Small intestine (tissue), 16 donors: ENCODE results near the gene TRIM49B. TPM values are rescaled to one million over a fixed set of nuclear protein-coding genes. Genes with fewer than 3 reads are reported as not detected.
"Not testable (repeated sequence)": the region's sequence is repeated elsewhere in the genome, so short reads cannot be mapped to it uniquely, and the experiment has no call there.

ENCODE experiments used
- DNase-seq, 2 donors: peaks; one replicate each; pipeline versions ENCODE4 v3.0.0 to v3.0.0-alpha.2; 2013
- FAIRE-seq: peaks from 2 replicates; lab custom pipeline; 2012; peaks lifted over from hg19 to GRCh38; lab: Jason Lieb, UNC
- H3K27ac ChIP-seq, 3 donors: one replicate each; pipeline ENCODE4 v1.5.1; 2013; ENCODE audit warnings: low read length in 2 of 3, mild to moderate bottlenecking in 2 of 3, control low read depth in 1 of 3, inconsistent platforms in 1 of 3, low read depth in 1 of 3, moderate library complexity in 1 of 3
- H3K27me3 ChIP-seq, 3 donors: one replicate each; pipeline ENCODE4 v1.6.1; 2013; ENCODE audit warnings: low read length in 3 of 3, inconsistent platforms in 1 of 3; ENCODE audit not compliant: control insufficient read depth in 3 of 3, insufficient read depth in 3 of 3
- H3K36me3 ChIP-seq, 3 donors: one replicate each; pipeline ENCODE4 v1.6.1; 2013; ENCODE audit warnings: low read length in 3 of 3, inconsistent platforms in 1 of 3, low read depth in 1 of 3, mild to moderate bottlenecking in 1 of 3, moderate library complexity in 1 of 3; ENCODE audit not compliant: control insufficient read depth in 3 of 3, insufficient read depth in 2 of 3
- H3K4me1 ChIP-seq, 3 donors: one replicate each; pipeline ENCODE4 v1.6.1; 2013; ENCODE audit warnings: low read length in 2 of 3, inconsistent platforms in 1 of 3, low read depth in 1 of 3, mild to moderate bottlenecking in 1 of 3, moderate library complexity in 1 of 3; ENCODE audit not compliant: control insufficient read depth in 3 of 3, insufficient read depth in 2 of 3
- H3K4me3 ChIP-seq, 3 donors: one replicate each; pipeline ENCODE4 v1.5.1; 2013; ENCODE audit warnings: low read length in 3 of 3, control low read depth in 1 of 3, inconsistent platforms in 1 of 3, low read depth in 1 of 3, mild to moderate bottlenecking in 1 of 3, moderate library complexity in 1 of 3
- H3K9me3 ChIP-seq, 2 donors: one replicate each; pipeline ENCODE4 v1.6.1; 2013; ENCODE audit warnings: low read depth in 1 of 2, low read length in 1 of 2; ENCODE audit not compliant: control insufficient read depth in 2 of 2, insufficient read depth in 1 of 2
- WGBS, 3 donors: extraction: QIAGEN DNeasy Blood & Tissue Kit; methylation state at CpG; one replicate each; pipeline ENCODE4 v1.1.7; 2013; 5-methylcytosine and 5-hydroxymethylcytosine counted together
- long read RNA-seq, 10 donors: transcript quantifications; one replicate each; lab custom pipeline, GENCODE V29; 2026
- polyA plus RNA-seq, 4 donors: library from polyadenylated mRNA; stranded (reverse) in 3 of 4; unstranded in 1 of 4; fragments of 200-250 nt in 3 of 4; fragments of 120-200 nt in 1 of 4; gene quantifications; one replicate each; pipeline versions ENCODE4 v1.2.1 to v1.2.3, GENCODE V29; 2013
- donor health status: healthy with polysubstance abuse.
- donor health status: control.
- donor health status: control.
- donor health status: Bipolar disorder and iron deficiency.
- donor health status: healthy.

TRIM49B gene, protein sequence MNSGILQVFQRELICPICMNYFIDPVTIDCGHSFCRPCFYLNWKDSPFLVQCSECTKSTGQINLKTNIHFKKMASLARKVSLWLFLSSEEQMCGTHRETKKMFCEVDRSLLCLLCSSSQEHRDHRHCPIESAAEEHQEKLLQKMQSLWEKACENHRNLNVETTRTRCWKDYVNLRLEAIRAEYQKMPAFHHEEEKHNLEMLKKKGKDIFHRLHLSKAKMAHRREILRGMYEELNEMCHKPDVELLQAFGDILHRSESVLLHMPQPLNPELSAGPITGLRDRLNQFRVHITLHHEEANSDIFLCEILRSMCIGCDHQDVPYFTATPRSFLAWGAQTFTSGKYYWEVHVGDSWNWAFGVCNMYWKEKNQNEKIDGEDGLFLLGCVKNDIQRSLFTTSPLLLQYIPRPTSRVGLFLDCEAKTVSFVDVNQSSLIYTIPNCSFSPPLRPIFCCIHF
- not detected for polyA plus RNA-seq
- long read RNA-seq, donor 1, result 0 reads
- long read RNA-seq, donor 2, result 0 reads
- long read RNA-seq, donor 3, result 0 reads
- long read RNA-seq, donor 4, result 0 reads
- long read RNA-seq, donor 5, result 0 reads
- long read RNA-seq, donor 6, result 0 reads
- long read RNA-seq, donor 7, result 0 reads
- long read RNA-seq, donor 8, result 0 reads
- long read RNA-seq, donor 9, result 0 reads
- long read RNA-seq, donor 10, result 0 reads

DNA sequence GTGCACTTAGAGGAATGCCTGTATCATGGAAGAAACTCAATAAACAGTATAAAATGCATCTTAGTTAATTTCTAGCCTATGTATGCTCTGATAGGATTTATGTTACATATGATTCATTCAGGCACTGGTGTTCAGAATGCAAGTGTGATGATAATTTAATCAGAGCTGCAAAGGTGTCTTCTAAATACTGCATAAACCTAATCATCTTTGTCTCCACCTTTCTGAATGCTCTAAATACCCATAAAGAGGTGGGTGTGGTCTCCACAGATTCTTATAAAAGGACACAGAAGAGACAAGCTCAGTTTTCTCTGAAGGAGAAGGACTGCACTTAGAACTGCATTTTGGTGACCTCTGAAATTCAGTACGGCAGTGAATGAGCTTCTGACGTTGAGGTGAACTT lies at the start of gene TRIM49B:
TRIM49B (plus strand) TSS at position 301 of the 400 bp plus-strand sequence. CDS start 2,777 bp downstream, outside the sequence.
- not testable (repeated sequence) for H3K36me3 ChIP-seq, H3K27ac ChIP-seq, H3K4me1 ChIP-seq, H3K9me3 ChIP-seq, H3K27me3 ChIP-seq, DNase-seq, FAIRE-seq, H3K4me3 ChIP-seq
- WGBS, 3 donors, result 28 to 35% (median 34%) methylated on average over 2 of the region's 2 CpGs

DNA sequence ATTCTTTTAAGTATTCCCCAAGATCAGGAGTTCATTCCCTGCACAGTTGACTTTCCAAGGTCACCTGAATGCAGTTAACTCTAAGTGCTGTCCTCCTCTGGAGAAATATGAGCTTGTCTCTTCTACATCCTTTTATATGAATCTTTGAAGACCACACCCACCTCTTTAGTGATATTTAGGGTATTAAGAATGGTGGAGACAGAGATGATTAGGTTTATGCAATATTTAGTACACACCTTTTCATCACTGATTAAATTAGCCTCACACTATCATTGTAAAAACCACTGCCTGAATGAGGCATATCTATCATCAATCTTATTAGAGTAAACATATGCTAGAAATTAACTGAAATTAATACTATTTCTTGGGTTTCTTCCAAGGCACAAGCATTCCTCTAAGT lies 44.8 kb upstream of the TRIM49B start, which contains the start of gene TRIM51G:
TRIM51G (minus strand) TSS at position 101 of the 400 bp plus-strand sequence. CDS start 2,190 bp downstream, outside the sequence.
- not testable (repeated sequence) for H3K9me3 ChIP-seq, H3K27me3 ChIP-seq, H3K4me1 ChIP-seq, H3K4me3 ChIP-seq, DNase-seq, H3K27ac ChIP-seq, H3K36me3 ChIP-seq, FAIRE-seq

DNA sequence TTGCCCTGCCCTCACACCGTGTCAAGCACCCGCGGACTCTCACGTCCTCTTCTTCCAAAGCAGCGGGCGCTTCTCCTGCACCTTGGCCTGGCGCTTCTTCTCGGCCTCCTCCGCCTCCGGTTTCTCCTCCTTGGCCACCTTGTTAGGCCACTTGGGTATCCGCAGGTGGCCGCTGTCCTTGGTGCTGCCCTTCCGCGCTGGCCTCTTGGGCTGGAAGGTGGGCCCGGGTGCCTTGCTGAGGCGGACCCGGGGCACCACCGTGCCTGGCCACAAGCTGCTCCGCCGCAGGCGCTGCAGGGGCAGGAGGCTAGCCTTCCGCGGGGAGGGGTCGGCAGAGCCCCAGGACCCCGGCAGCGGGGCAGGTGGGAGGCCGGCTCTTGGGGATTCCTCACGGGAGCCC lies 19.6 kb downstream of the TRIM49B start:
- 51 to 72% (median 60%) methylated on average over 15 to 28 of the region's 28 CpGs for WGBS, 3 donors
- not testable (repeated sequence) for H3K36me3 ChIP-seq, H3K4me3 ChIP-seq, H3K4me1 ChIP-seq, H3K27me3 ChIP-seq, FAIRE-seq, DNase-seq, H3K27ac ChIP-seq, H3K9me3 ChIP-seq

DNA sequence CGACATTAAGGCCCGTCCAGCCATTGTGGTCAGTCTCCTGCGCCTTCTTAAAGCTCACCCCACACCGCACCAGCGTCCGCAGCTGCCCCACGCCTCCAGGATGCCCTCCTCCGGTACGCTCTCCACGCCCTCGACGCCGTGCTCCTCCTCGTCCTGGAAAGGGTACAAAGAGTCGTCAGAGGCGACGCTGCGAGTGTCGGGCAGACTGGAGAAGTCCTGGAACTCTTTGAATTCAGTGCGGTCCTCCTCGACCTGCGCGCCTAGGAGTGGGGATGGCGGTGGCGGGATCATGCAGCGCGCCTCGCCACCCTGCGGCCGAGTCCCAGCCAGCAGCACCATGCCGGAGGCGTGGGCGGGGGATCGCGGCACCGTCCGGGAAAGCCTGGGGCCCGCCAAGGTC lies 21.2 kb downstream of the TRIM49B start:
- FAIRE-seq, H3K4me3 ChIP-seq, DNase-seq, H3K9me3 ChIP-seq, H3K27ac ChIP-seq, H3K4me1 ChIP-seq, H3K36me3 ChIP-seq, H3K27me3 ChIP-seq: not testable (repeated sequence)
- 63 to 78% (median 77%) methylated on average over 22 to 38 of the region's 38 CpGs for WGBS, 3 donors

DNA sequence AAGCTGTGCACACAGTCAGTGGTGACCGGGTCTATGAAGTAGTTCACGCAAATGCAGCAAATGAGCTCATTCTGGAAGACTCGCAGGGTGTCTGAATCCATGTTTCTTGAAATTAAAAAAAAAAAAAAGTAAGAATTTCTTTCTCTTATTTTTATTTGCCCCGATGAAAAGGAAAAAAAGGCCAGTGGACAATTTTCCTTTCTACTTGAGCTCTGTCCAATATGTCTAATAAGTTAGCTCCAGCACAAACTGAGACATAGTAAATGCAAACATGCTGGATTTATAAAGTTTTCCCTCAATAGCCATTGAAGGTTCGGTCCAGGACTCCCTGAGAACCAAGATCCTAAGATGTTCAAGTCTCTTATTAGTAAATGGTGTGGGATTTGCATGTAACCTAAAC lies 30.4 kb downstream of the TRIM49B start, which contains the start of gene TRIM64C:
TRIM64C (minus strand) TSS at position 101 of the 400 bp plus-strand sequence; CDS start at position 101, 0 bp downstream.
- not testable (repeated sequence) for H3K4me1 ChIP-seq, H3K36me3 ChIP-seq, H3K27ac ChIP-seq, DNase-seq, H3K27me3 ChIP-seq, H3K4me3 ChIP-seq, H3K9me3 ChIP-seq
- peak; percentile 44 for FAIRE-seq
- 78 to 84% (median 79%) methylated on average over 5 of the region's 5 CpGs for whole genome bisulfite sequencing, 3 donors

DNA sequence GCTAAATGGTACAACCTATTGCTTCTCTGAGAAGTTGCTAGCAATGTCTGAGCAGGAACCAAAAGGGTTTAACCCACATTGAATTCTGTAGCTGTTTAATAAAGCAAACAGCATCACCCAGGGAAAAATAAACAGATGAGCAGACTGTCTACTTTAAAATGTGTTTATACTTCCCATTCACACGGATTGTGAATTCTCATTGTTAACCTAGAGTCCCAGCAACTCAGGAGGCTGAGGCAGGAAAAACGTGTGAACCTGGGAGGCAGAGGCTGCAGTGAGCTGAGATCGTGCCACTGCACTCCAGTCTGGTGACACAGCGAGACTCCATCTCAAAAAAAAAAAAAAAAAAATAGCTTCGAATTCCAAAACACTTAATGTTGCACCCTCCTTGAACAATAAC lies 41.3 kb downstream of the TRIM49B start:
- not testable (repeated sequence) for H3K36me3 ChIP-seq, DNase-seq, H3K4me1 ChIP-seq, H3K4me3 ChIP-seq, H3K9me3 ChIP-seq, FAIRE-seq, H3K27me3 ChIP-seq, H3K27ac ChIP-seq
- 63 to 76% (median 65%) methylated on average over 4 to 5 of the region's 5 CpGs for WGBS, 3 donors

Other genes with a start within 250 kb of the TRIM49B start
- gene TRIM51G, start 44.9 kb upstream of the TRIM49B start, polyA plus RNA-seq, result not detected
- not detected for gene TRIM64C, start 30.3 kb downstream of the TRIM49B start, polyA plus RNA-seq
- 100 to 1,000 TPM in 3 of 4 donors, 10 to 100 TPM in 1; 69.8 to 433 (median 337) TPM for gene FOLH1, start 179.8 kb downstream of the TRIM49B start, polyA plus RNA-seq